ENCODE data around the gene GNA12.

Gene GNA12

DNA sequence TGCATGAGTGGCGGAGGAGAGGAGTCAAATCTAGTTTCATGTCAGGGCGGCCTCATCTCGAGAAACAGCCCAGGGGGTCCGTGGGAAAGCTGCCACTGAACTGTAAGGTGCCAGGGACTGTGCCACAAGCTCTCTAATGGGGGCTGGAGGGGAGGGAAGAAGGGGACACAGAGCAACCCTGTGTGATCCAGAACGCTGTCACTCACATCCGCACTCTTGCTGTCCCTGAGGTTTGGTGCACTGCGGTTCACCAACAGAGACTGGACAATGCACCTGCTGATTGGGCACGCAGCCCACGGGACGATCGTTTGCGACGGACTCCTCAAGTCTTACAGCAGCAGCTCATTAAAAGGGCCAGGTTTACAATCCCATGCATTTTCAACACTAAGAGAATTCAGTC lies 108.4 kb downstream of the GNA12 start:
- H3K9me3 ChIP-seq (ENCODE audit: insufficient read depth, low read length, severe bottlenecking) = no peaks in the 10 kb centered on the region
- DNase-seq (no peak), ATAC-seq (ENCODE audit: insufficient read depth, low read depth) (no peak)
- H3K9ac ChIP-seq (ENCODE audit: low read depth, low read length) = peak overlapping the region; percentile 54
- no peak overlapping the region for H2AFZ ChIP-seq (ENCODE audit: low read depth, low read length)
- TF ChIP-seq CTCF (IDR thresholded peaks at IDR 0.05; ENCODE audit: borderline replicate concordance, extremely low read depth, low read length, poor library complexity, severe bottlenecking) (no peak), EZH2 (IDR thresholded peaks at IDR 0.05; ENCODE audit: borderline replicate concordance, low read depth, low read length, severe bottlenecking) (no peak)
- H3K27ac ChIP-seq (ENCODE audit: low read length) = peak overlapping the region; percentile 90
- peaks cover 10% of the 10 kb centered on the region for H3K36me3 ChIP-seq (ENCODE audit: insufficient read depth, low read length)
- H3K79me2 ChIP-seq (ENCODE audit: insufficient read depth, low read length) = peaks cover 23% of the 10 kb centered on the region; the same call in 1 of the 2 replicates
- H3K4me3 ChIP-seq (ENCODE audit: low read depth in 1 of 2, low read length in 2 of 2) = peak overlapping the region in 1 of 2 experiments; percentile 49; a peak in 1 of 4 replicates
- H3K27me3 ChIP-seq (ENCODE audit: insufficient read depth, low read length, poor library complexity) = no peaks in the 10 kb centered on the region
- peak overlapping the region; percentile 61 for H3K4me2 ChIP-seq (ENCODE audit: insufficient read depth, low read length)
- H4K20me1 ChIP-seq (ENCODE audit: insufficient read depth, low read length) = no peaks in the 10 kb centered on the region
- peaks cover 46% of the 10 kb centered on the region for H3K4me1 ChIP-seq (ENCODE audit: insufficient read depth, low read length)

GRCh38 chr7:2734751-2735571 lies 109.1 kb downstream of the GNA12 start:
- DNase-seq (peak; percentile 90), ATAC-seq (ENCODE audit: insufficient read depth, low read depth) (peak; percentile 92)
- Histone ChIP-seq H3K27me3 (ENCODE audit: insufficient read depth, low read length, poor library complexity) (no peaks in the 10 kb centered on the region), H2AFZ (ENCODE audit: low read depth, low read length) (peak overlapping the region; percentile 64), H3K9me3 (ENCODE audit: insufficient read depth, low read length, severe bottlenecking) (no peaks in the 10 kb centered on the region), H3K4me2 (ENCODE audit: insufficient read depth, low read length) (peak overlapping the region; percentile 61), H3K79me2 (ENCODE audit: insufficient read depth, low read length) (peaks cover 23% of the 10 kb centered on the region; the same call in 1 of the 2 replicates), H3K4me1 (ENCODE audit: insufficient read depth, low read length) (peaks cover 46% of the 10 kb centered on the region), H3K9ac (ENCODE audit: low read depth, low read length) (peak overlapping the region; percentile 54), H3K36me3 (ENCODE audit: insufficient read depth, low read length) (peaks cover 18% of the 10 kb centered on the region), H3K27ac (ENCODE audit: low read length) (peak overlapping the region; percentile 90), H3K4me3 (ENCODE audit: low read depth in 1 of 2, low read length in 2 of 2) (peak overlapping the region in 1 of 2 experiments; percentile 49; a peak in 2 of 4 replicates), H4K20me1 (ENCODE audit: insufficient read depth, low read length) (no peaks in the 10 kb centered on the region)
- TF ChIP-seq EZH2 (IDR thresholded peaks at IDR 0.05; ENCODE audit: borderline replicate concordance, low read depth, low read length, severe bottlenecking) = no peak
- TF ChIP-seq CTCF (IDR thresholded peaks at IDR 0.05; ENCODE audit: borderline replicate concordance, extremely low read depth, low read length, poor library complexity, severe bottlenecking) = peak; percentile 47

GRCh38 chr7:2734084-2734686 lies 109.9 kb downstream of the GNA12 start:
- peaks cover 46% of the 10 kb centered on the region for H3K4me1 ChIP-seq (ENCODE audit: insufficient read depth, low read length)
- H3K4me3 ChIP-seq (ENCODE audit: low read depth in 1 of 2, low read length in 2 of 2) = peak overlapping the region in 1 of 2 experiments; percentile 49; a peak in 2 of 4 replicates
- no peaks in the 10 kb centered on the region for H3K9me3 ChIP-seq (ENCODE audit: insufficient read depth, low read length, severe bottlenecking)
- ATAC-seq (ENCODE audit: insufficient read depth, low read depth) = no peak
- peaks cover 23% of the 10 kb centered on the region; the same call in 1 of the 2 replicates for H3K79me2 ChIP-seq (ENCODE audit: insufficient read depth, low read length)
- peaks cover 24% of the 10 kb centered on the region for H3K36me3 ChIP-seq (ENCODE audit: insufficient read depth, low read length)
- no peaks in the 10 kb centered on the region for H3K27me3 ChIP-seq (ENCODE audit: insufficient read depth, low read length, poor library complexity)
- H3K4me2 ChIP-seq (ENCODE audit: insufficient read depth, low read length) = peak overlapping the region; percentile 61
- H4K20me1 ChIP-seq (ENCODE audit: insufficient read depth, low read length) = no peaks in the 10 kb centered on the region
- peak overlapping the region; percentile 54 for H3K9ac ChIP-seq (ENCODE audit: low read depth, low read length)
- DNase-seq = peak; percentile 26
- TF ChIP-seq CTCF (IDR thresholded peaks at IDR 0.05; ENCODE audit: borderline replicate concordance, extremely low read depth, low read length, poor library complexity, severe bottlenecking) (no peak), EZH2 (IDR thresholded peaks at IDR 0.05; ENCODE audit: borderline replicate concordance, low read depth, low read length, severe bottlenecking) (no peak)
- H2AFZ ChIP-seq (ENCODE audit: low read depth, low read length) = peak overlapping the region; percentile 64
- H3K27ac ChIP-seq (ENCODE audit: low read length) = peak overlapping the region; percentile 90

All from DND-41 (cell line).